NB4 (cell line): Measurements from ENCODE around the gene ADAMTSL1.

Source experiments
- DNase-seq: peaks from one replicate; pipeline ENCODE4 v3.0.0; 2010; ENCODE audit warnings: low read depth
- H3K4me3 ChIP-seq: one replicate; pipeline ENCODE4 v1.5.1; 2011; ENCODE audit warnings: mild to moderate bottlenecking, low read depth, low read length, moderate library complexity
- CTCF ChIP-seq: IDR thresholded peaks from one replicate; pipeline ENCODE4 v1.5.1; 2012; ENCODE audit warnings: low read depth, low read length
- MAX ChIP-seq: IDR thresholded peaks from 2 replicates; pipeline ENCODE4 v1.6.1; 2011; ENCODE audit warnings: low read depth, low read length
- MYC ChIP-seq: IDR thresholded peaks from 2 replicates; pipeline ENCODE4 v1.6.1; 2011; ENCODE audit warnings: low read depth, low read length
- POLR2A ChIP-seq: IDR thresholded peaks from 2 replicates; pipeline ENCODE4 v1.6.1; 2011; ENCODE audit warnings: mild to moderate bottlenecking; ENCODE audit not compliant: insufficient read length; ENCODE audit errors: extremely low read depth

Gene ADAMTSL1

GRCh38 chr9:18598969-18599368 lies 125.0 kb downstream of the ADAMTSL1 start:
- TF ChIP-seq MAX, result no peak
- H3K4me3 ChIP-seq, result no peak overlapping the region
- DNase-seq, result no peak

- TF ChIP-seq POLR2A (no peak), MYC (no peak), CTCF (no peak), MAX (no peak)
- no peak for DNase-seq
- H3K4me3 ChIP-seq, result no peak overlapping the region
Observed at GRCh38 chr9:18601026-18601425, 127.1 kb downstream of the ADAMTSL1 start.

GRCh38 chr9:18601956-18602355 lies 128.0 kb downstream of the ADAMTSL1 start:
- no peak for DNase-seq
- no peak for TF ChIP-seq CTCF
- TF ChIP-seq MAX, result no peak
- no peak for TF ChIP-seq MYC
- no peak for TF ChIP-seq POLR2A
- no peak overlapping the region for H3K4me3 ChIP-seq

- DNase-seq, result no peak
- H3K4me3 ChIP-seq, result no peak overlapping the region
- no peak for TF ChIP-seq POLR2A
- TF ChIP-seq MYC, result no peak
- TF ChIP-seq MAX, result no peak
- no peak for TF ChIP-seq CTCF
Observed at GRCh38 chr9:18604767-18605730, 131.1 kb downstream of the ADAMTSL1 start.

GRCh38 chr9:18605766-18606180 lies 131.8 kb downstream of the ADAMTSL1 start:
- TF ChIP-seq POLR2A (no peak), MYC (no peak), MAX (no peak)
- no peak for DNase-seq
- no peak overlapping the region for H3K4me3 ChIP-seq

GRCh38 chr9:18606281-18606680 lies 132.3 kb downstream of the ADAMTSL1 start:
- no peak for DNase-seq
- no peak for TF ChIP-seq MAX
- no peak for TF ChIP-seq CTCF
- no peak for TF ChIP-seq POLR2A
- TF ChIP-seq MYC, result no peak
- no peak overlapping the region for H3K4me3 ChIP-seq
